Erythroblast (primary cell): ENCODE data around the gene KIF18B.

Experiments used
- DNase-seq, 2 experiments: peaks; one replicate each; lab custom pipeline; 2025; lab: John Stamatoyannopoulos, UW
- GATA1 ChIP-seq: IDR thresholded peaks from 2 replicates; pipeline ENCODE4 v1.6.1; 2011; ENCODE audit warnings: low read depth, mild to moderate bottlenecking, control low read depth, low read length, moderate library complexity
- POLR2A ChIP-seq: IDR thresholded peaks from 2 replicates; pipeline ENCODE4 v1.6.1; 2011; ENCODE audit warnings: mild to moderate bottlenecking, low read length

Gene KIF18B

GRCh38 chr17:44914148-44914547 is 33.4 kb downstream of the KIF18B start:
- peak in 1 of 2 experiments; percentile 37 for DNase-seq
- TF ChIP-seq GATA1 (no peak), POLR2A (no peak)

GRCh38 chr17:44913676-44914075 is 33.9 kb downstream of the KIF18B start:
- DNase-seq = no peak
- TF ChIP-seq POLR2A (no peak), GATA1 (no peak)

GRCh38 chr17:44912763-44913544 is 34.6 kb downstream of the KIF18B start:
- no peak for DNase-seq
- TF ChIP-seq POLR2A (no peak), GATA1 (no peak)

- peak; percentile 66 to 70 for DNase-seq
- TF ChIP-seq POLR2A = no peak
- no peak for TF ChIP-seq GATA1
These were observed 36.2 kb downstream of the KIF18B start for GRCh38 chr17:44911133-44912001.

GRCh38 chr17:44910231-44911106 is 37.1 kb downstream of the KIF18B start:
- TF ChIP-seq GATA1 (no peak), POLR2A (no peak)
- DNase-seq = no peak

GRCh38 chr17:44909681-44910144 is 37.9 kb downstream of the KIF18B start:
- TF ChIP-seq POLR2A = no peak
- TF ChIP-seq GATA1 = no peak
- DNase-seq = no peak

- TF ChIP-seq GATA1 = no peak
- TF ChIP-seq POLR2A = no peak
- DNase-seq = no peak
These were observed 38.7 kb downstream of the KIF18B start for GRCh38 chr17:44908761-44909326.

- TF ChIP-seq POLR2A (no peak), GATA1 (no peak)
- DNase-seq = no peak
These were observed 39.7 kb downstream of the KIF18B start for GRCh38 chr17:44907729-44908470.

- TF ChIP-seq GATA1 (no peak), POLR2A (no peak)
These were observed 40.5 kb downstream of the KIF18B start for GRCh38 chr17:44906763-44907728.

GRCh38 chr17:44906010-44906646 is 41.4 kb downstream of the KIF18B start:
- no peak for TF ChIP-seq GATA1
- TF ChIP-seq POLR2A = no peak
- DNase-seq = no peak

More at GRCh38 chr17:44906763-44907728, 40.5 kb downstream of the KIF18B start:
- DNase-seq = peak; percentile 42 to 62
